Stomach smooth muscle (tissue), 2 donors: Measurements from ENCODE around the gene DMRTB1.

Source experiments
- H3K27ac ChIP-seq: one replicate; pipeline ENCODE4 v1.7.0; 2013; ENCODE audit warnings: mild to moderate bottlenecking, low read length, inconsistent platforms
- H3K27me3 ChIP-seq, 2 donors: one replicate each; pipeline ENCODE4 v1.7.0; 2013; ENCODE audit warnings: low read length in 2 of 2; ENCODE audit not compliant: insufficient read depth in 2 of 2, control insufficient read depth in 1 of 2
- H3K36me3 ChIP-seq, 2 donors: one replicate each; pipeline ENCODE4 v1.7.0; 2013; ENCODE audit warnings: low read length in 2 of 2; ENCODE audit not compliant: control insufficient read depth in 2 of 2, insufficient read depth in 2 of 2
- H3K4me1 ChIP-seq: one replicate; pipeline ENCODE4 v1.7.0; 2013; ENCODE audit warnings: low read length; ENCODE audit not compliant: control insufficient read depth, insufficient read depth
- H3K4me3 ChIP-seq, 2 donors: one replicate each; pipeline ENCODE4 v1.7.0; 2013; ENCODE audit warnings: low read length in 2 of 2
- H3K9ac ChIP-seq, 2 donors: one replicate each; pipeline ENCODE4 v1.7.0; 2013; ENCODE audit warnings: low read length in 2 of 2, mild to moderate bottlenecking in 1 of 2
- H3K9me3 ChIP-seq, 2 donors: one replicate each; pipeline ENCODE4 v1.7.0; 2013; ENCODE audit warnings: low read length in 2 of 2; ENCODE audit not compliant: control insufficient read depth in 2 of 2
- donor health status: healthy.
- donor health status: Pancreatic carcinoma.

Gene DMRTB1

GRCh38 chr1:53477651-53478501, 18.7 kb downstream of the DMRTB1 start:
- no peak overlapping the region for H3K27ac ChIP-seq
- H3K27me3 ChIP-seq: no peaks in the 10 kb centered on the region
- no peaks in the 10 kb centered on the region for H3K4me1 ChIP-seq
- H3K9ac ChIP-seq: no peak overlapping the region
- no peak overlapping the region for H3K4me3 ChIP-seq
- no peaks in the 10 kb centered on the region for H3K36me3 ChIP-seq
- no peaks in the 10 kb centered on the region for H3K9me3 ChIP-seq

DNA sequence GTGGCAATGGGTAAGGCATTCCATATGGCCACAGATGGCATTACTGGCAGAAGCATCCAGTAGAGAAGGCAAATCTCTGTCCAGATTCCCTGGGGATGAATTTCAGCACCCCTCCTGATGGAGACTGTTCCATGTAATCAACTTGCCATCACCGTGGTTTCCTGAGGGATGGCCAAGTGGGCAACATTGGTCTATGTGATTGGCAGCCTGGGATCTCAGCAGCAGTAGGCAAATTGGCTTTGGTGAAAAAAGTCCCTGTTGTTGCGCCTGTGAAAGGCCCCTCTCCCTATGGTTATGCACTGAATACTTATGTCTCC, 19.3 kb downstream of the DMRTB1 start:
- no peaks in the 10 kb centered on the region for H3K36me3 ChIP-seq
- no peak overlapping the region for H3K4me3 ChIP-seq
- H3K9ac ChIP-seq: no peak overlapping the region
- H3K9me3 ChIP-seq: no peaks in the 10 kb centered on the region
- H3K27me3 ChIP-seq: no peaks in the 10 kb centered on the region
- no peaks in the 10 kb centered on the region for H3K4me1 ChIP-seq
- no peak overlapping the region for H3K27ac ChIP-seq

DNA sequence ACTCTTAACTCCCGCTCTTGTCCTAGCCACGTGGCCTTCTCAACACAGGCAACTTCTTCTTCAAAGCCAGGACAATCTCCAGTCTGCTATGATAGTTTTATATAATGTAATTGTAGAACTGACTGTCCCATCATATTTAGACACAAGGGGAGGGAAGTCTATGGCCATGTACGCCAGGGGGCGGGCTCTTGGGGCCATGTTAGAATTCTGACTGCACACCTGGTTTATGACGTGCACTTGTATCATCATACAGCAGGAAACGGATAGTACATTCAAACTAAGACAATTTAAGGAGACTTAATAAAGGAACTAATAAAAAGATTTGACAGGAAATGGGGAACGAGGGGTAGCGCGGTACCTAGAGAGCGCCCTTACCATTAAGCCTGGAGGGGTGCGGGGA, 21.5 kb downstream of the DMRTB1 start:
- H3K9ac ChIP-seq: no peak overlapping the region
- H3K4me1 ChIP-seq: peaks cover 4% of the 10 kb centered on the region
- H3K4me3 ChIP-seq: no peak overlapping the region
- no peak overlapping the region for H3K27ac ChIP-seq
- H3K27me3 ChIP-seq: peaks cover 3 to 5% of the 10 kb centered on the region in 2 donors
- H3K36me3 ChIP-seq: no peaks in the 10 kb centered on the region
- no peaks in the 10 kb centered on the region for H3K9me3 ChIP-seq

- Histone ChIP-seq H3K27ac (no peak overlapping the region), H3K4me1 (peaks cover 4% of the 10 kb centered on the region), H3K36me3 (no peaks in the 10 kb centered on the region), H3K27me3 (peaks cover 7 to 12% of the 10 kb centered on the region in 2 donors), H3K9ac (no peak overlapping the region), H3K4me3 (no peak overlapping the region), H3K9me3 (no peaks in the 10 kb centered on the region)
Measured at GRCh38 chr1:53481456-53481855, 22.3 kb downstream of the DMRTB1 start.

- Histone ChIP-seq H3K27me3 (peaks cover 7 to 14% of the 10 kb centered on the region in 2 donors), H3K27ac (no peak overlapping the region), H3K9me3 (no peaks in the 10 kb centered on the region), H3K9ac (no peak overlapping the region), H3K4me3 (no peak overlapping the region), H3K36me3 (no peaks in the 10 kb centered on the region), H3K4me1 (peaks cover 4% of the 10 kb centered on the region)
Measured at GRCh38 chr1:53482441-53483153, 23.4 kb downstream of the DMRTB1 start.

DNA sequence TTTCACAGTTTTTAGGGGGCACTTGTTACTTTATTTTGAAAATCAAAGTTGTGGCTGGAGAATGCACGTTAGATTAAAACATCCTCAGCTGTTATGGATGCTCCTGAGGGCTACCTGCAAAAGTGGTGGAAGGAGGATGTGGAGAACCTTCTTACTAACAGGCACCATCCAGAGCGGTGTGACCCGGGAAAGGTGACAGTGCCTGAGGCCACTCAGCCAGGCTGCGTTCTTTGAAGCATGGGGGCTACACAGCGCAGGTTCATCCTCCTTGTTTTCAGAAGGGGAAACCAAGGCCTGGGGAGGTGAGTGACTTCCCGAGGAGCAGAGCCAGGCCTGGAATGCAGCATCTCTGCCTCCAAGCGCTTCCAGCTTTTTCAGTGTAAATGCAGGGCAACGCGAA, 24.0 kb downstream of the DMRTB1 start:
- Histone ChIP-seq H3K36me3 (no peaks in the 10 kb centered on the region), H3K9ac (no peak overlapping the region), H3K27me3 (peaks cover 7 to 14% of the 10 kb centered on the region in 2 donors), H3K4me1 (peaks cover 4% of the 10 kb centered on the region), H3K4me3 (no peak overlapping the region), H3K27ac (no peak overlapping the region), H3K9me3 (no peaks in the 10 kb centered on the region)

- H3K4me3 ChIP-seq: no peak overlapping the region
- peaks cover 4% of the 10 kb centered on the region for H3K4me1 ChIP-seq
- H3K9ac ChIP-seq: no peak overlapping the region
- H3K27me3 ChIP-seq: peaks cover 7 to 14% of the 10 kb centered on the region in 2 donors
- H3K27ac ChIP-seq: no peak overlapping the region
- H3K36me3 ChIP-seq: no peaks in the 10 kb centered on the region
- no peaks in the 10 kb centered on the region for H3K9me3 ChIP-seq
Measured at GRCh38 chr1:53483656-53484055, 24.5 kb downstream of the DMRTB1 start.

GRCh38 chr1:53484705-53485477, 25.7 kb downstream of the DMRTB1 start:
- H3K4me1 ChIP-seq: peaks cover 4% of the 10 kb centered on the region
- no peak overlapping the region for H3K4me3 ChIP-seq
- no peaks in the 10 kb centered on the region for H3K9me3 ChIP-seq
- no peaks in the 10 kb centered on the region for H3K36me3 ChIP-seq
- H3K27me3 ChIP-seq: peaks cover 10 to 14% of the 10 kb centered on the region in 2 donors
- no peak overlapping the region for H3K9ac ChIP-seq
- no peak overlapping the region for H3K27ac ChIP-seq

GRCh38 chr1:53485478-53486394, 26.5 kb downstream of the DMRTB1 start:
- no peaks in the 10 kb centered on the region for H3K36me3 ChIP-seq
- no peaks in the 10 kb centered on the region for H3K9me3 ChIP-seq
- peaks cover 4% of the 10 kb centered on the region for H3K4me1 ChIP-seq
- no peak overlapping the region for H3K9ac ChIP-seq
- H3K27ac ChIP-seq: no peak overlapping the region
- H3K27me3 ChIP-seq: peaks cover 13 to 16% of the 10 kb centered on the region in 2 donors
- H3K4me3 ChIP-seq: no peak overlapping the region
